Measurements from ENCODE around the gene PSMD5.

The PSMD5 gene

DNA sequence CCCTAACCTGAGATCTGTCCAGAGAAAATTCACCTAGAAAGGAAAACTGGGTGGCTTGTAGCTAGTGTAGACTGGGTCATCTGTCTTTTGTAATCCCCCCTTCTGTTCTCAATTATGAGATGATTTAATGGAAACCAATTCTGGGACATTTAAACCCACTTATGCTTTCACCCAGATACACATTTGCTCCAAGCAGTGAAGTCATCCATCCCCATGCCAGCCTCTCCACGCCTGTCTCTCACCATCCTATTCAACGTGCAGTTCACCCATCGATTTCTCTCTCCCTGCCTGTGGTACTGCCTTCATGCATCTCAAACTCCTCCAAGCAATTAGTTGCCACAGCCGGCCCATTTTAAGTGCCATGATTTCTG lies 32.5 kb upstream of the PSMD5 start:
- in situ Hi-C loops (cut with MboI; ENCODE audit: low sequenced_read_pairs): no loop called here

GRCh38 chr9:120874226-120875194 lies 31.8 kb upstream of the PSMD5 start:
- in situ Hi-C loops (cut with MboI; ENCODE audit: low sequenced_read_pairs): no loop called here

- in situ Hi-C loops (cut with MboI; ENCODE audit: low sequenced_read_pairs): no loop called here
Observed at GRCh38 chr9:120873512-120873911, 30.8 kb upstream of the PSMD5 start.

DNA sequence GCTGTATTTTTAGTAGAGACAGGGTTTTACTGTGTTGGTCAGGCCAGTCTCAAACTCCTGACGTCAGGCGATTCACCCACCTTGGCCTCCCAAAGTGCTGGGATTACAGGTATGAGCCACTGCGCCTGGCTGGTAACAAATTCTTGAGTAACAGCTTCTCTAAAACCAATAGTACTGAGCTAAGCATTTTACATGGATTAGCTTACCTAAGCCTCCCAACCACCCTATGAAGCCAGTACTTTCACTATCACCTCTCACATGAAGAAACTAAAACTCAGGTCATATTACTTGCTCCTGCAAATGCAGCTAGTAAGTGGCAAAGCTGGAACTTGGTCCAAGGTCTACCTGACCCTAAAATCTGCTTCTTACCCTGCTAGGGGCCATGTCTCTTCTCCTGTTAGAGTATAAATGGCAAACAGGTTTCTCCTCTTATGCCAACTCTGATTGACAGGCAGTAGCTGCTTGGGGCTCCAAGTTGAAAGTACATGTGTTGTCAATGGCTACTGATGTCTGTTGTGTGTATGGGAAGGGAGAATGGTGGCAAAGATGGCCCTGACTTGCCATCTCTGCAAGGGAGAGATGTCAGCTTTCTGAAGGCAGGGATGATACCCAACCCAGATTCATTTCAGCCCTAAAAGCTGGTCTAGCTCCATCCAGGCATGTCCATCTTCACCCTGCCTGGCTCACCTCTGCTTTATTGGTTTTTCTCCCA lies 30.2 kb upstream of the PSMD5 start:
- in situ Hi-C loops (cut with MboI; ENCODE audit: low sequenced_read_pairs): no loop called here

- in situ Hi-C loops (cut with MboI; ENCODE audit: low sequenced_read_pairs): no loop called here
Observed at GRCh38 chr9:120870206-120870605, 27.5 kb upstream of the PSMD5 start.

GRCh38 chr9:120869726-120870125 lies 27.0 kb upstream of the PSMD5 start:
- in situ Hi-C loops (cut with MboI; ENCODE audit: low sequenced_read_pairs): no loop called here

DNA sequence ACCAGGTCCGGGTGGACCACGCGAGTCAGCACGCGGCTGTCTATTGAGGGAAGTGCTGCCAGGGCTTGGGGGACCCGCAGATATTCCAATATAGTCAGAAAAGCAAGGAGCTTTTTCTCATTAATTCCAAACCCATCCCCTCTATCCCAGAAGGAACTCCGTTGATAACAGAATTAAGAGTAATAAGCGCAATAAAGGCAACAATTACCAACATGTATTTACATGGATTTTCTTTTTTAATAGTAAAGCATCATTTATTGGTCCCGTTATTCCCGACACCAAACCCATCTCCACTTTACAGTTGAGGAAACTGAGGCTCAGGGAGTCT lies 26.6 kb upstream of the PSMD5 start:
- in situ Hi-C loops (cut with MboI; ENCODE audit: low sequenced_read_pairs): no loop called here

- in situ Hi-C loops (cut with MboI; ENCODE audit: low sequenced_read_pairs): no loop called here
Observed at GRCh38 chr9:120868676-120869359, 26.1 kb upstream of the PSMD5 start.

DNA sequence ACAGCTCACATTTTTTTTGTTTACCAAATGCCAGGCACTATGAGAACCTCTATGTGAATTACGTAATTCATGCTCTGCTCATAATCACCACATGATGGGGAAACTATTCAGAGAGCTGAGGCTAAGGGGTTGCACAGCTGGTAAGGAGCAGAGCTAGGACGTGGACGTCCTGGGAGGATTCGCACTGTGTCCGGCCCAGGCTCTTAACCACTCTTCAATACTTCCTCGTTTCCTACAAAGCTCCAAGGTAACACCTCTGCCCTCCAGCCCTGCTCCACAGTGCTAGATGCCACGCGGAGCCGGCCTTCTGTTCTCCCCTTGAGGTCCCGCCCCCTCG lies 25.6 kb upstream of the PSMD5 start:
- in situ Hi-C loops (cut with MboI; ENCODE audit: low sequenced_read_pairs): no loop called here

GRCh38 chr9:120867676-120868338 lies 25.1 kb upstream of the PSMD5 start:
- in situ Hi-C loops (cut with MboI; ENCODE audit: low sequenced_read_pairs): no loop called here

DNA sequence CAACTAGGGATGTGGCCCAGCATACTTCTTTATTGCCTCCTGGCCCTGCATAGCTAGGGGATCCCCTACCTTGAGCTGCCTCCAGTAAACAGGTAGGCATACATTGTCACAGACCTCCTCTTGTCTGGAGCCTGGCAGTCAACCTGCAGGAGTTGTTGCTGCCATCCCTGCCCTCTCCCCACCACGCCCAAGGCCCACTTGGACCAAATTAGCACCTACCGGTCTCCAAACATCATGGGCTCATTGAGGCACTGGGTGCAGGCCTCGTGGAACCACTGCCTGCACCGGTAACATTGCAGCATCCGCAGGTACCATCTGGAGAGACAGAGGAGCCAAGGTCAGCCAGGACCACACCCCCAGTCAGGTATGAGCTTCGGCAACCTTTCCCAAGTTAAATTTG lies 23.9 kb upstream of the PSMD5 start:
- in situ Hi-C loops (cut with MboI; ENCODE audit: low sequenced_read_pairs): no loop called here

- in situ Hi-C loops (cut with MboI; ENCODE audit: low sequenced_read_pairs): no loop called here
Observed at GRCh38 chr9:120865809-120866208, 23.1 kb upstream of the PSMD5 start.

DNA sequence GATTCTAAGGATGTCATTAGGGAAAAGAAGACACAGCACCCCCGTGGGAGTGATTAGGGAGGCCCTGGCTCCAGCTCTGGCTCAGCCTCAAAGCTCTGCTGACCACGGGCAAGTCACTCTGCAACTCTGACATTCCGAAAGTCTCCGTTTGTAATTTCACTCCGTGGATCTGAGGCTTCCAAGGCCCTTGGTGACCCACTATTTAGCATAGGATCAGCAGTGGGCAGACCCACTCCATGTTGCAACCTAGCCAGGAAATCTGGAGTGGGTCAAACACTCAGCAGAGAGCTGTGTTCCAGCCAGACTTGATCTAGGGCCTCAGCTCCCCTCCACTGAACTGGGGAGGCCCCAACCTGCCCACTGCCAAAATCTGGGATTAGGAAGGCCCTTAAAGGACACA lies 22.5 kb upstream of the PSMD5 start:
- in situ Hi-C loops (cut with MboI; ENCODE audit: low sequenced_read_pairs): no loop called here

- in situ Hi-C loops (cut with MboI; ENCODE audit: low sequenced_read_pairs): no loop called here
Observed at GRCh38 chr9:120864719-120865118, 22.0 kb upstream of the PSMD5 start.

DNA sequence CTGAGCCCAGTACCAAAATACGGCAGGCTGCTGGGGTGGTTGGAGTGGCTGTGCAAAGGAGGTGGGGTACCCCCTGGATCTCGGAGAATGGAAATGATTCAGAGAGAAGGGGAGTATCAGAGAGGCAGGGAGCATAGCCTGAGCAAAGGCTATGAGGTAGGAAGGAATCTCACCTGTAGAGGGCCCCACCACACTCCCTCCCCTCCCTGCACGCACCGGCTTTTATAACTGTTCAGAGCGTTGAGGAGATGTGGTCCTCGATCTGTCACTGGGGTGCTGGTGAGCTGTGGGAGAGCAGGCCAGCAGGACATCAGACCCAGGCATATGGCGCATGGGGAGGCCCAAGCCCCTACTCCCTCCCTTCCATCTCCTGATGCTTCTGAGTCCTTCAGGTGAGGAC lies 21.1 kb upstream of the PSMD5 start:
- in situ Hi-C loops (cut with MboI; ENCODE audit: low sequenced_read_pairs): no loop called here

GRCh38 chr9:120862452-120862851 lies 19.7 kb upstream of the PSMD5 start:
- in situ Hi-C loops (cut with MboI; ENCODE audit: low sequenced_read_pairs): no loop called here

GRCh38 chr9:120861935-120862334 lies 19.2 kb upstream of the PSMD5 start:
- in situ Hi-C loops (cut with MboI; ENCODE audit: low sequenced_read_pairs): no loop called here

GRCh38 chr9:120860083-120860482 lies 17.4 kb upstream of the PSMD5 start:
- in situ Hi-C loops (cut with MboI; ENCODE audit: low sequenced_read_pairs): no loop called here

DNA sequence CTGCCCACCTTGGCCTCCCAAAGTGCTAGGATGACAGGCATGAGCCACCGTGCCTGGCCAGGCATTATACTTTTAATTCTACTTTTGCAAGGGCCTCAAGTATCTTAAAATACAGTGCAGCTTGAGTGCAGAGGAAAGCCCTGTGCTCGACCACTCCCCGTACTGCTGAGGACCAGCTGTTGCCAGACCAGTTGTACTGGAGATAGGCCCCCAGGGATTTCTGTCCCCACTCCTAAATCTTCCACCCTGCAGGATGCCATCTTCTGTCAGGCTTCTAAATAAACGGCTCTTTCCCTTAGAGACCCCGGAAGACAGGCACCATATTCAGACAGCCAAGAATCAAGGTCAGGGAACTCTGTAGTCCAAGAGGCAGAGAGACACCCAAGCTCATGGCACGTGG lies 16.6 kb upstream of the PSMD5 start:
- in situ Hi-C loops (cut with MboI; ENCODE audit: low sequenced_read_pairs): no loop called here

DNA sequence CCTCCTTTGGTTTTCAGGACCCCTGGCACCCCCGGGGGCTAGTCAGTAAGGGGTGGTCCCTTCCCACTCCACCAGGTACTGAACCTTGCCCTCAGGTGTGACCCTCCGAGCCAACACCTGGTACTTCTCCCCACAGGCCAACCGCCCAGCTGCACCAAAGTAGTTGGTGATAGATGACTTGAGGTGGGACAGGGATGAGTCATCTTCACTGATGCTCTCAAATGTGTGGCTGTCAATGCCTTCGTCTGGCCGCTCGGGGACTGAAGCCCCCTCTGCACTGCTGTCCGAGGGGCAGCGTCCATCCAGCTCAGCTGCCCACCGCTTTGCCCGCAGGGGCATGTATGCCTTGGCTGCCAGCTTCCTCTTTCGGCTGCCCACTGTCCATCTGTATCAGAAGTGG lies 15.2 kb upstream of the PSMD5 start:
- in situ Hi-C loops (cut with MboI; ENCODE audit: low sequenced_read_pairs): no loop called here

DNA sequence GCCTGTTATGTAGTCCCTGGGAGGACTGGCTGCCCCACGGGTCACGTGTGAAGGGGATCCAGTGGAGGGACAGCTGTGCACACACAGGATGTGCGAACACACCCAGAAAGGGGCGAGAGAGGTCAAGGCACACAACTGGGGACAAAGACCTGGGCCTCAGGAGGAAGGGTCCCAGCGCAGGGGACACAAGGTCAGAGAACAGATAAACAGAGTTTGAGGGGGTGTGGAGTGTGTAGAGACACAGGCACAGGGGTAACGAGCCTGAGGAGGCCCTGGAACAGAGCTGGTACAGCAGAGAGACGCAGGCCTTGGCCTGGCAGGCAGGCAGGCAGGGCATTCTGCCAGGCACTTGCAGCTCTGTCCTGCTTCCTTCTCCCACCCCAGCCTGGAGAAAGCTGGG lies 14.8 kb upstream of the PSMD5 start:
- in situ Hi-C loops (cut with MboI; ENCODE audit: low sequenced_read_pairs): no loop called here

Data from HL-60/S4 treated with retinoic acid at 250 ng/mL for 4 days and 3 days (cell line).